Endothelial cell of umbilical vein (primary cell): ENCODE data around the gene PRKAG2. TPM values are rescaled to one million over a fixed set of nuclear protein-coding genes. Genes with fewer than 3 reads are reported as not detected.

ENCODE experiments used
- BruUV-seq: library from RNA; stranded (reverse); fragments of 400-500 nt; replicated peaks from 2 replicates; lab custom pipeline; 2021; lab: Mats Ljungman, UMichigan
- CTCF ChIA-PET: fragments of 300-600, 350-600 bp; sonication (Branson Sonifier 250); formaldehyde crosslinking; loops from one replicate; lab custom pipeline; 2021; ENCODE audit warnings: antibody characterized with exemption, inconsistent platforms; lab: Charles Lee
- POLR2A ChIA-PET: fragments of 300-600, 350-600 bp; sonication (Branson Sonifier 250); formaldehyde crosslinking; loops from one replicate; lab custom pipeline; 2021; ENCODE audit warnings: antibody characterized with exemption, inconsistent platforms; lab: Charles Lee
- DNase-seq: peaks from one replicate; pipeline ENCODE4 v3.0.0-alpha.2; 2011; ENCODE audit warnings: low read depth, low spot score
- FAIRE-seq: peaks from 2 replicates; lab custom pipeline; 2011; peaks lifted over from hg19 to GRCh38; lab: Jason Lieb, UNC
- H2AFZ ChIP-seq: 2 replicates; pipeline ENCODE4 v1.6.0; 2012; ENCODE audit warnings: low read depth, low read length, control low read depth, inconsistent platforms
- H3K27ac ChIP-seq: 2 replicates; pipeline ENCODE4 v1.5.1; 2011; ENCODE audit warnings: low read depth, mild to moderate bottlenecking, control low read depth, low read length, moderate library complexity; ENCODE audit not compliant: insufficient read depth
- H3K27me3 ChIP-seq, 2 experiments: 2 replicates each; pipeline versions ENCODE4 v1.6.0 to v1.6.1; 2011; ENCODE audit warnings: low read length in 2 of 2, mixed read lengths in 1 of 2; ENCODE audit not compliant: control insufficient read depth in 2 of 2, insufficient read depth in 2 of 2
- H3K36me3 ChIP-seq, 2 experiments: 2 replicates in 1 of 2; 3 replicates in 1 of 2; pipeline ENCODE4 v1.5.1; 2011; ENCODE audit warnings: low read length in 2 of 2, mild to moderate bottlenecking in 1 of 2, moderate library complexity in 1 of 2; ENCODE audit not compliant: control insufficient read depth in 2 of 2, insufficient read depth in 2 of 2; ENCODE audit errors: extremely low read depth in 1 of 2
- H3K4me1 ChIP-seq: 3 replicates; pipeline ENCODE4 v1.5.1; 2011; ENCODE audit warnings: mild to moderate bottlenecking, low read length; ENCODE audit not compliant: control insufficient read depth, insufficient read depth; ENCODE audit errors: extremely low read depth
- H3K4me2 ChIP-seq: 2 replicates; pipeline ENCODE4 v1.6.1; 2011; ENCODE audit warnings: low read length, control low read depth, mixed read lengths; ENCODE audit not compliant: insufficient read depth
- H3K4me3 ChIP-seq, 3 experiments: fragments of 200-600 bp in 1 of 3; sonication (generic), shearing (Covaris generic) in 1 of 3; replicated peaks in 1 of 3; 2 replicates each; pipeline ENCODE4 v1.5.1; 2011 to 2016; ENCODE audit warnings: control low read depth in 3 of 3, low read length in 3 of 3, mild to moderate bottlenecking in 2 of 3, inconsistent platforms in 1 of 3, low read depth in 1 of 3, moderate library complexity in 1 of 3; ENCODE audit not compliant: insufficient read depth in 1 of 3
- H3K79me2 ChIP-seq: 2 replicates; pipeline ENCODE4 v1.6.0; 2012; ENCODE audit warnings: low read length, inconsistent platforms; ENCODE audit not compliant: control insufficient read depth, insufficient read depth
- H3K9ac ChIP-seq: replicated peaks from 2 replicates; pipeline ENCODE3; 2011; ENCODE audit warnings: low read length, control low read depth; ENCODE audit not compliant: insufficient read depth; ENCODE audit errors: extremely low read depth
- H3K9me1 ChIP-seq: replicated peaks from 3 replicates; pipeline ENCODE4 v1.6.0; 2011; ENCODE audit warnings: mild to moderate bottlenecking, low read length; ENCODE audit not compliant: control insufficient read depth, insufficient read depth; ENCODE audit errors: extremely low read depth
- H3K9me3 ChIP-seq: replicated peaks from 2 replicates; pipeline ENCODE4 v1.5.1; 2012; ENCODE audit warnings: low read length, inconsistent platforms; ENCODE audit not compliant: control insufficient read depth, insufficient read depth
- H4K20me1 ChIP-seq: replicated peaks from 2 replicates; pipeline ENCODE3; 2011; ENCODE audit warnings: mild to moderate bottlenecking, low read length; ENCODE audit not compliant: control insufficient read depth, insufficient read depth; ENCODE audit errors: extremely low read depth
- EZH2 ChIP-seq: IDR thresholded peaks from 2 replicates; pipeline ENCODE4 v1.6.1; 2012; ENCODE audit warnings: borderline replicate concordance, low read depth, mild to moderate bottlenecking, moderate library complexity, low read length, inconsistent platforms; ENCODE audit not compliant: severe bottlenecking
- FOS ChIP-seq: IDR thresholded peaks from 2 replicates; pipeline ENCODE4 v1.6.1; 2011; ENCODE audit warnings: mild to moderate bottlenecking, low read length, moderate library complexity, borderline replicate concordance; ENCODE audit not compliant: insufficient read depth
- GATA2 ChIP-seq: IDR thresholded peaks from 2 replicates; pipeline ENCODE4 v1.7.0; 2011; ENCODE audit warnings: low read depth, mild to moderate bottlenecking, moderate library complexity, mixed read lengths, low read length; ENCODE audit not compliant: insufficient read length, insufficient read depth
- JUN ChIP-seq: IDR thresholded peaks from 2 replicates; pipeline ENCODE4 v1.6.1; 2011; ENCODE audit warnings: borderline replicate concordance, low read depth; ENCODE audit not compliant: insufficient read length, insufficient read depth
- MYC ChIP-seq: IDR thresholded peaks from one replicate; pipeline ENCODE4 v1.6.1; 2011; ENCODE audit warnings: mild to moderate bottlenecking, low read depth, low read length
- POLR2A ChIP-seq: IDR thresholded peaks from 2 replicates; pipeline ENCODE4 v1.6.1; 2012; ENCODE audit warnings: low read depth, mild to moderate bottlenecking, control low read depth, low read length
- POLR2AphosphoS5 ChIP-seq: IDR thresholded peaks from 2 replicates; pipeline ENCODE4 v1.6.1; 2012; ENCODE audit warnings: low read depth, mild to moderate bottlenecking, control low read depth, low read length, moderate library complexity; ENCODE audit not compliant: insufficient read depth
- dilution Hi-C: fragments of 300-500 bp; cut with MboI; formaldehyde crosslinking; loops from one replicate; pipeline ENCODE4 v1.15.0; 2019; ENCODE audit warnings: low sequenced_read_pairs; ENCODE audit not compliant: extremely low pct_ligation_motif_present
- intact Hi-C: fragments of 100-400 bp; cut with micrococcal nuclease; formaldehyde crosslinking; loops from one replicate; pipeline ENCODE4 v1.10.0; 2022
- polyA plus RNA-seq, 4 experiments: library from polyadenylated mRNA; depleted of rRNA in 3 of 4; stranded (reverse) in 3 of 4; unstranded in 1 of 4; fragments of >200 nt; gene quantifications; 2 replicates each; pipeline versions ENCODE4 v1.2.1 to v1.2.3, GENCODE V29; 2011 to 2012; ENCODE audit warnings: missing spikeins in 1 of 4
- total RNA-seq: library from RNA; stranded (reverse); gene quantifications from 2 replicates; pipeline ENCODE4 v1.2.3, GENCODE V29; 2021
- TF ChIP-seq, protein P1 (sequence below): IDR thresholded peaks from 2 replicates; pipeline ENCODE4 v1.6.1; 2011; ENCODE audit not compliant: insufficient read depth, insufficient read length
- TF ChIP-seq, protein P2 (sequence below), 2 donors: IDR thresholded peaks; 1 replicate in 1 of 2; 2 replicates in 1 of 2; pipeline ENCODE4 v1.5.1; 2011; ENCODE audit warnings: low read length in 2 of 2, mild to moderate bottlenecking in 2 of 2, moderate library complexity in 2 of 2, control low read depth in 1 of 2, inconsistent platforms in 1 of 2, low read depth in 1 of 2; ENCODE audit not compliant: insufficient read depth in 1 of 2; ENCODE audit errors: extremely low read depth in 1 of 2

The PRKAG2 gene
- total and polyA plus RNA-seq, 2 donors (not counting 3 experiments of a cell fraction or from before 2014, with no cell fraction given) = 19.3 to 51.5 TPM

DNA sequence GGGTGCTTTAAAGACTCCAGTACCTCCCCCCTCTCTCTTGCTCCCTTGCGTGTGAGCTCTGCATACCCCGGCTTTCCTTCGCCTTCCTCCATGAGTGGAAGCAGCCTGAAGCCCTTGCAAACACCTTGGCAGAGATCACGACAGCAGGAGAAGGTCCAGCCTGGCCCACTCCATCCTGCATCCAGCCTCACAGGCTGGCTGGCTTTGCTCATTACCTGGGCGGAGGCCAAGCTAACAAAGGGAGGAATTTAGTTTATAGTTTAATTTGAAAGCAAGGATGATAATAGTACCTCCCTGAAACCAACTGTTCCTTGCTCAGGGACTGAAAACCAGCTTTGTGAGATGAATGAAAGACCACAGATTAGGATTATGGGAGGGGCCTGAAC, 99.4 kb downstream of the PRKAG2 start:
- FAIRE-seq = no peak
- Histone ChIP-seq H3K9ac (no peak overlapping the region), H3K4me2 (no peak overlapping the region), H3K27me3 (peaks cover 5 to 12% of the 10 kb centered on the region in 2 experiments), H4K20me1 (no peaks in the 10 kb centered on the region), H3K4me3 (no peak overlapping the region), H3K9me3 (no peaks in the 10 kb centered on the region), H2AFZ (no peak overlapping the region), H3K27ac (no peak overlapping the region), H3K9me1 (no peaks in the 10 kb centered on the region), H3K4me1 (no peaks in the 10 kb centered on the region), H3K36me3 (no peaks in the 10 kb centered on the region), H3K79me2 (no peaks in the 10 kb centered on the region)
- dilution Hi-C loops (no loop called here), intact Hi-C loops (no loop called here)
- ChIA-PET CTCF (no interaction called here), POLR2A (no interaction called here)
- DNase-seq = no peak
- TF ChIP-seq MYC = no peak
- no peak for TF ChIP-seq POLR2A
- no peak for TF ChIP-seq POLR2AphosphoS5
- no peak for TF ChIP-seq EZH2
- TF ChIP-seq FOS = no peak
- TF ChIP-seq, protein P1, sequence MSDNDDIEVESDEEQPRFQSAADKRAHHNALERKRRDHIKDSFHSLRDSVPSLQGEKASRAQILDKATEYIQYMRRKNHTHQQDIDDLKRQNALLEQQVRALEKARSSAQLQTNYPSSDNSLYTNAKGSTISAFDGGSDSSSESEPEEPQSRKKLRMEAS = no peak
- TF ChIP-seq, protein P2, sequence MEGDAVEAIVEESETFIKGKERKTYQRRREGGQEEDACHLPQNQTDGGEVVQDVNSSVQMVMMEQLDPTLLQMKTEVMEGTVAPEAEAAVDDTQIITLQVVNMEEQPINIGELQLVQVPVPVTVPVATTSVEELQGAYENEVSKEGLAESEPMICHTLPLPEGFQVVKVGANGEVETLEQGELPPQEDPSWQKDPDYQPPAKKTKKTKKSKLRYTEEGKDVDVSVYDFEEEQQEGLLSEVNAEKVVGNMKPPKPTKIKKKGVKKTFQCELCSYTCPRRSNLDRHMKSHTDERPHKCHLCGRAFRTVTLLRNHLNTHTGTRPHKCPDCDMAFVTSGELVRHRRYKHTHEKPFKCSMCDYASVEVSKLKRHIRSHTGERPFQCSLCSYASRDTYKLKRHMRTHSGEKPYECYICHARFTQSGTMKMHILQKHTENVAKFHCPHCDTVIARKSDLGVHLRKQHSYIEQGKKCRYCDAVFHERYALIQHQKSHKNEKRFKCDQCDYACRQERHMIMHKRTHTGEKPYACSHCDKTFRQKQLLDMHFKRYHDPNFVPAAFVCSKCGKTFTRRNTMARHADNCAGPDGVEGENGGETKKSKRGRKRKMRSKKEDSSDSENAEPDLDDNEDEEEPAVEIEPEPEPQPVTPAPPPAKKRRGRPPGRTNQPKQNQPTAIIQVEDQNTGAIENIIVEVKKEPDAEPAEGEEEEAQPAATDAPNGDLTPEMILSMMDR (IDR thresholded peaks at IDR 0.05; ENCODE audit: extremely low read depth in 1 of 2, insufficient read depth in 1 of 2, low read depth in 1 of 2, low read length in 2 of 2) = no peak
- TF ChIP-seq GATA2 = no peak
- TF ChIP-seq JUN = no peak
- no TSS peak for BruUV-seq
